Islet precursor cell (in vitro differentiated cells): ENCODE data around the gene MGAT2.

Source experiments
- DNase-seq: peaks from one replicate; pipeline ENCODE4 v3.0.0-alpha.2; 2018

MGAT2 gene

DNA sequence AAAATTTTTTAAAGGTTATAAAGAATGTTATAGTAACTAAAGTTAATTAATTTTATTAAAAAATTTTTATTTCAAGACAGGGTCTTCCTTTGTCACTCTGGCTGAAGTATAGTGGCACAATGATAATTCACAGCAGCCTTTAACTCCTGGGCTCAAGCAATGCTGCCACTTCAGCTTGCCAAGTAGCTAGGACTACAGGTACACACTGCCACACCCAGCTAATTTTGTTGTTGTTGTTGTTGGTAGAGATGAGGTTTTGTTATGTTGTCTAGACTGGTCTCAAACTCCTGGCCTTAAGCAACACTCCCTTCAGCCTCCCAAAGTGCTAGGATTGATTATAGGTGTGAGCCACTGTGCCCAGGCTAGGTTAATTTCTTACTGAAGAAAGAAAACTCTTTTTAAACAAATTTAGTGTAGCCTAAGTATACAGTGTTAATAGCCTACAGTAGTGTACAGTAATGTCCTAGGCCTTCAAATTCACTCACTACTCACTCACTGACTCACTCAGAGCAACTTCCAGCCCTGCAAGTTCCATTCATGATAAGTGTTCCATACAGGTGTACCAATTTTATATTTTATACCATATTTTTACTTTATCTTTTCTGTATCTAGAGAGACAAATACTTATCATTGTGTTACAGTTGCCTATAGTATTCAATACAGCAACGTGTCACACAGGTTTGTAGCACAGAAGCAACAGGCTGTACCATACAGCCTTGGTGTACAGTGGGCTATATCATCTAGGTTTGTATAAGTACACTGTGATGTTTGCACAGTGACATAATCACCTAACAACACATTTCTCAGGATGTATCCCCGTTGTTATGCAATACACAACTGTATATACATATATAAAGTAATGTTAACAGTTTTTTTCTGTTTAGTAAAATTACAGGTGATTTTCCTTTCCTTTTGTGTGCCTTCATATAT lies 39.2 kb downstream of the MGAT2 start:
- DNase-seq, result no peak

DNA sequence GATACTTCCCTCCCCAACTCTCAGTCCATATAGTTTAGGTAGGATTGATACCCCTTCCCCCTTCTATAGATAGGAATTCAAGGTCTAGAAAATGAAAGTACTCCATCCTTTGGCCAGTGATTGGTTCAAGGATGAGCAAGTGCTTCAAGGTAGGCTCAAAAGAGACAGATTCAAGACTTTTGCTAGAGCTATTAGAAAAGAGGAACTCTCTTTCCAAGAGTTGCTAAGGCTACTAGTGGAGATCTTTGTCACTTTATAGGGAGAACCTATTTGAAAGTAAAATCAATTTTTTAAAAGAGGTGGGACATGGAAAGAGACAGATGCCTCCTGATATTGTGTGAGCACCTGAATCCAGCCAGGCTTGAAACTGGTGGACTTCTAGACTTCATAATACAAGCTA lies 49.9 kb downstream of the MGAT2 start:
- no peak for DNase-seq
